Fibroblast of lung (primary cell): ENCODE data around the gene CES3. TPM values are rescaled to one million over a fixed set of nuclear protein-coding genes. Genes with fewer than 3 reads are reported as not detected.

Experiments
- DNase-seq, 2 donors: peaks; one replicate each; pipeline versions ENCODE4 v3.0.0 to v3.0.0-alpha.2; 2010; ENCODE audit warnings: low read depth in 2 of 2
- H2AFZ ChIP-seq: 2 replicates; pipeline ENCODE4 v1.5.1; 2012; ENCODE audit warnings: low read length, control low read depth, inconsistent platforms
- H3K27ac ChIP-seq: 2 replicates; pipeline ENCODE4 v1.5.1; 2011; ENCODE audit warnings: low read length, control low read depth; ENCODE audit not compliant: insufficient read depth
- H3K27me3 ChIP-seq: 2 replicates; pipeline ENCODE4 v1.5.1; 2011; ENCODE audit warnings: mild to moderate bottlenecking, low read length; ENCODE audit not compliant: control insufficient read depth, insufficient read depth
- H3K36me3 ChIP-seq: 2 replicates; pipeline ENCODE4 v1.5.1; 2011; ENCODE audit warnings: low read length; ENCODE audit not compliant: control insufficient read depth, insufficient read depth
- H3K4me1 ChIP-seq: 2 replicates; pipeline ENCODE4 v1.5.1; 2011; ENCODE audit warnings: low read length; ENCODE audit not compliant: control insufficient read depth, insufficient read depth; ENCODE audit errors: extremely low read depth
- H3K4me2 ChIP-seq: 2 replicates; pipeline ENCODE4 v1.5.1; 2011; ENCODE audit warnings: low read length, control low read depth; ENCODE audit not compliant: insufficient read depth; ENCODE audit errors: extremely low read depth
- H3K4me3 ChIP-seq, 4 experiments: fragments of 200-600 bp in 1 of 4; sonication (generic) in 1 of 4; replicated peaks in 1 of 4; 2 replicates each; pipeline ENCODE4 v1.5.1; 2011 to 2016; ENCODE audit warnings: low read length in 4 of 4, low read depth in 3 of 4, mild to moderate bottlenecking in 3 of 4, control low read depth in 2 of 4, inconsistent platforms in 1 of 4, mixed read lengths in 1 of 4; ENCODE audit not compliant: insufficient read depth in 1 of 4; ENCODE audit errors: control extremely low read depth in 1 of 4
- H3K79me2 ChIP-seq: 2 replicates; pipeline ENCODE4 v1.5.1; 2012; ENCODE audit warnings: mild to moderate bottlenecking, low read length, inconsistent platforms; ENCODE audit not compliant: control insufficient read depth, insufficient read depth
- H3K9ac ChIP-seq: 2 replicates; pipeline ENCODE4 v1.5.1; 2011; ENCODE audit warnings: mild to moderate bottlenecking, low read length, control low read depth; ENCODE audit not compliant: insufficient read depth
- H3K9me3 ChIP-seq: 2 replicates; pipeline ENCODE4 v1.5.1; 2012; ENCODE audit warnings: low read depth, low read length; ENCODE audit not compliant: control insufficient read depth, insufficient read depth
- H4K20me1 ChIP-seq: 2 replicates; pipeline ENCODE4 v1.5.1; 2011; ENCODE audit warnings: low read length; ENCODE audit not compliant: control insufficient read depth, insufficient read depth; ENCODE audit errors: extremely low read depth
- CTCF ChIP-seq, 2 donors: IDR thresholded peaks in 1 of 2; conservative IDR thresholded peaks in 1 of 2; 1 replicate in 1 of 2; 2 replicates in 1 of 2; pipeline ENCODE4 v1.5.1; 2011 to 2012; ENCODE audit warnings: low read length in 2 of 2, control low read depth in 1 of 2, inconsistent platforms in 1 of 2, low read depth in 1 of 2, mild to moderate bottlenecking in 1 of 2
- EZH2 ChIP-seq: IDR thresholded peaks from 2 replicates; pipeline ENCODE4 v1.5.1; 2012; ENCODE audit warnings: low read length, control low read depth, mild to moderate bottlenecking; ENCODE audit errors: missing control alignments
- polyA plus RNA-seq, 2 donors: library from polyadenylated mRNA; depleted of rRNA in 1 of 2; stranded (reverse) in 1 of 2; unstranded in 1 of 2; fragments of >200 nt; gene quantifications; 2 replicates each; pipeline ENCODE4 v1.2.1, GENCODE V29; 2011 to 2012; ENCODE audit warnings: missing spikeins in 1 of 2
- total RNA-seq: library from RNA; depleted of rRNA; stranded (reverse); fragments of >200 nt; gene quantifications from 2 replicates; pipeline ENCODE4 v1.2.1, GENCODE V29; 2014

The CES3 gene
- total and polyA plus RNA-seq, 2 donors (not counting 1 experiment from before 2014, with no cell fraction given), result 0.01 to 1.3 TPM

GRCh38 chr16:66937725-66938337 is 23.2 kb upstream of the CES3 start:
- peaks cover 6% of the 10 kb centered on the region for H3K4me1 ChIP-seq
- no peaks in the 10 kb centered on the region for H3K9me3 ChIP-seq
- no peak overlapping the region for H2AFZ ChIP-seq
- DNase-seq, result no peak
- H3K9ac ChIP-seq, result no peak overlapping the region
- H3K4me3 ChIP-seq, result no peak overlapping the region
- H4K20me1 ChIP-seq, result no peaks in the 10 kb centered on the region
- H3K27ac ChIP-seq, result no peak overlapping the region
- H3K79me2 ChIP-seq, result peaks cover 31% of the 10 kb centered on the region
- H3K27me3 ChIP-seq, result no peaks in the 10 kb centered on the region
- H3K4me2 ChIP-seq, result no peak overlapping the region
- TF ChIP-seq CTCF (conservative IDR thresholded peaks at IDR 0.05 in 1 of 2, IDR thresholded peaks at IDR 0.05 in 1 of 2; ENCODE audit: low read depth in 1 of 2, low read length in 2 of 2) (no peak), EZH2 (no peak)
- peaks cover 17% of the 10 kb centered on the region for H3K36me3 ChIP-seq

GRCh38 chr16:66939366-66939765 is 21.7 kb upstream of the CES3 start:
- no peaks in the 10 kb centered on the region for H3K27me3 ChIP-seq
- H3K9ac ChIP-seq, result no peak overlapping the region
- no peak overlapping the region for H2AFZ ChIP-seq
- no peak for TF ChIP-seq CTCF (conservative IDR thresholded peaks at IDR 0.05 in 1 of 2, IDR thresholded peaks at IDR 0.05 in 1 of 2; ENCODE audit: low read depth in 1 of 2, low read length in 2 of 2)
- TF ChIP-seq EZH2, result no peak
- no peak for DNase-seq
- peaks cover 21% of the 10 kb centered on the region for H3K79me2 ChIP-seq
- H4K20me1 ChIP-seq, result no peaks in the 10 kb centered on the region
- no peak overlapping the region for H3K27ac ChIP-seq
- peaks cover 24% of the 10 kb centered on the region for H3K36me3 ChIP-seq
- H3K4me2 ChIP-seq, result no peak overlapping the region
- peaks cover 6% of the 10 kb centered on the region for H3K4me1 ChIP-seq
- H3K4me3 ChIP-seq, result no peak overlapping the region
- H3K9me3 ChIP-seq, result no peaks in the 10 kb centered on the region

GRCh38 chr16:66940236-66940635 is 20.8 kb upstream of the CES3 start:
- Histone ChIP-seq H3K36me3 (peaks cover 24% of the 10 kb centered on the region), H3K4me3 (no peak overlapping the region), H3K4me2 (no peak overlapping the region), H3K9me3 (no peaks in the 10 kb centered on the region), H2AFZ (no peak overlapping the region), H4K20me1 (no peaks in the 10 kb centered on the region), H3K79me2 (peaks cover 17% of the 10 kb centered on the region), H3K4me1 (peaks cover 6% of the 10 kb centered on the region), H3K9ac (no peak overlapping the region), H3K27ac (no peak overlapping the region), H3K27me3 (no peaks in the 10 kb centered on the region)
- no peak for TF ChIP-seq EZH2
- TF ChIP-seq CTCF (conservative IDR thresholded peaks at IDR 0.05 in 1 of 2, IDR thresholded peaks at IDR 0.05 in 1 of 2; ENCODE audit: low read depth in 1 of 2, low read length in 2 of 2), result no peak
- DNase-seq, result no peak
